NCI-H345 treated with DMSO at 0.1 percent for 48 hours (cell line): Measurements from ENCODE around the gene MED26.
"Not testable (repeated sequence)": the region's sequence is repeated elsewhere in the genome, so short reads cannot be mapped to it uniquely, and the experiment has no call there.

Experiments
- DNase-seq: peaks from one replicate; lab custom pipeline; 2025; ENCODE audit not compliant: unreplicated experiment; lab: John Stamatoyannopoulos, UW

Gene MED26

GRCh38 chr19:16628183-16628983 lies at the start of gene MED26:
MED26 (minus strand) TSS chr19:16628204; CDS start chr19:16627943, 261 bp downstream.
- DNase-seq: peak; percentile 90

GRCh38 chr19:16677055-16677454 lies 49.1 kb upstream of the MED26 start:
- no peak for DNase-seq

- no peak for DNase-seq
Observed at GRCh38 chr19:16676101-16676798, 48.2 kb upstream of the MED26 start.

- not testable (repeated sequence) for DNase-seq
Observed at GRCh38 chr19:16673839-16674238, 45.8 kb upstream of the MED26 start.

- DNase-seq: no peak
Observed at GRCh38 chr19:16673231-16673630, 45.2 kb upstream of the MED26 start.

GRCh38 chr19:16671652-16672274 lies 43.8 kb upstream of the MED26 start:
- DNase-seq: no peak

GRCh38 chr19:16670291-16670690 lies 42.3 kb upstream of the MED26 start:
- no peak for DNase-seq

- not testable (repeated sequence) for DNase-seq
Observed at GRCh38 chr19:16668702-16669101, 40.7 kb upstream of the MED26 start.

- no peak for DNase-seq
Observed at GRCh38 chr19:16668176-16668575, 40.2 kb upstream of the MED26 start.

- no peak for DNase-seq
Observed at GRCh38 chr19:16661480-16662034, 33.6 kb upstream of the MED26 start.

- DNase-seq: no peak
Observed at GRCh38 chr19:16660763-16661479, 32.9 kb upstream of the MED26 start, which contains the start of gene TMEM38A. TMEM38A (plus strand) TSS chr19:16661139; CDS start chr19:16661218, 79 bp downstream.

- peak; percentile 88 for DNase-seq
Observed at GRCh38 chr19:16659832-16660708, 32.1 kb upstream of the MED26 start, which contains the start of gene SMIM7. SMIM7 (minus strand) TSS chr19:16660144; CDS start chr19:16660110, 34 bp downstream.

GRCh38 chr19:16659464-16659831 lies 31.4 kb upstream of the MED26 start:
- DNase-seq: no peak

- DNase-seq: no peak
Observed at GRCh38 chr19:16657384-16657783, 29.4 kb upstream of the MED26 start.

- no peak for DNase-seq
Observed at GRCh38 chr19:16655727-16656126, 27.7 kb upstream of the MED26 start.

- no peak for DNase-seq
Observed at GRCh38 chr19:16654627-16655026, 26.6 kb upstream of the MED26 start.

- DNase-seq: no peak
Observed at GRCh38 chr19:16654140-16654539, 26.1 kb upstream of the MED26 start.

GRCh38 chr19:16652854-16653253 lies 24.9 kb upstream of the MED26 start:
- DNase-seq: no peak

- DNase-seq: not testable (repeated sequence)
Observed at GRCh38 chr19:16651421-16652188, 23.6 kb upstream of the MED26 start.
